Stimulated activated CD4-positive, alpha-beta T cell treated with anti-CD3 and anti-CD28 coated beads, Interleukin-4, amount 100 ng/mL, for 24 hours (primary cell): Measurements from ENCODE around the gene SURF6.
"Not testable (repeated sequence)": the region's sequence is repeated elsewhere in the genome, so short reads cannot be mapped to it uniquely, and the experiment has no call there.

ENCODE experiments used
- DNase-seq: peaks from one replicate; pipeline ENCODE4 v3.0.0-alpha.2; 2020

Gene SURF6

DNA sequence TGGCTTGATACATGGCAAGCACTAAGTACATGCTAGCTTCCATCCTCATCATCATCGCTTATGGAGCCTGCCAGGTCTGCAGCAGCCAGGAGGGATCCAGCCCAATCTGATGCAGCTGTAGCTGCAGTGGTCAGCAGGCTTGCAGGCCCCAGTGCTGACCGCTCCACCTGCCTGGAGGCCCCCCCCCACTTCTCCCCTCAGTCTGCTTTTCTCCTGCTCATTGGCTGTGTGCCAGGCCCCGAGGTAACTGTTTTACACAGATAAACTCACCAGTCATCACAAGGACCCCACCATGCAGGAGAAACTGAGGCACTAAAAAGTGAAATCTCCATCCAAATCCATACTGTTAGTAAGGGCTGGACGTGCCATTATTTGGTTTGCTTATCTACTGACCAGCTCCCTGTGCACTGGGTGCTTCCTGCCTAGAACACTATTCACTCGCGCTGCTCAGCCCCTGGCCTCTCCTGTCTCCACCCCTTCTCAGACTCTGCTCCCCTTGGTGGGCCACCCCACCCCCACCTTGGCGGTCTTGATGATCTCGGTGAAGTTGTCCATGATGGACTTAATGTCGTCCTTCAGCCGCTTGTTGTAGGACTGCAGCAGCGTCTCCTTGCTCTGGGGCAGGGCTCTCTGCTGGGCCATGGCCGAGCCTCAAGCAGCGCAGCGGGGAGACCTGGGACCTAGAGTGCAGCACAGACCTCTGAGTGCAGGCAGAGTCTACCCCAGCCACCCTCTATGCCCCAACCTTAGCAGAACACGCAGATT, 10.2 kb upstream of the SURF6 start:
- no peak for DNase-seq

DNA sequence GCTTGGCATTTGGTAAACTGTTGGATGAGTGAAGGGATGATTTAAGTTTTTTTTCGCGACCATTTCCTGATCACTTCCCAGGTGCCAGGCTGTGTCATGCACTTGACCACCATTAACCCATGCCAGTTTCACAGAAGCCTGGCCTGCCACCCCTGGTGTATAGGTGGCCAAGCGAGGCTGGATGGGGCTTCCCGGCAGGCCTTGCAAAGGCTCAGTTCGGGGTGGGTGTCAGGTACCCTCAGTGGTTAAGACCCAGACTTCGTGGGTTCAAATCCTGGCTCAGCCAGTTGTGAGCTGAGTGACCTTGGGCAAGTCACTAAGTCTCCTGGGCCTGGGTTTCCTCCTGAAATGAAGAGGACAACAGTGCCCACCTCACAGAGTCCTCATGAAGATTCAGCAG, 9.6 kb upstream of the SURF6 start:
- DNase-seq: no peak

DNA sequence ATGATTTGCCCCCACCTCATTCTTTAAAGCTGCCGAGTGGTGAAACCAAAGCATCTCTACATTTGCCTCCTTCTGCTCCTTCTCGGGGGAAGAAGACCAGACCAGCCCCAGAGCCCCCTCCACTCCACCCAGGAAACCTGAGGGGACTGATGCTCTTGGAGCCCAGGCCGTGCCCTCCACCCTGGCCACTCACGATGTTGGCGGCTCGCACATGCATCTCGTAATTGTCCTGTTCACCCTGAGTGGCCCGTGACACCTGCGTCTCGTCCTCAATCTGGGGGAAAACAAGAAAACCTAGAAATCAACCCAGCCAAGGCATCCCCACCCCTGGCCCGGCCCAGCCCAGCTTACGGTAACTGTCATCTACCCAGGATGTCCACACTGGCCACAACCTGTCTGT, 9.0 kb upstream of the SURF6 start:
- no peak for DNase-seq

DNA sequence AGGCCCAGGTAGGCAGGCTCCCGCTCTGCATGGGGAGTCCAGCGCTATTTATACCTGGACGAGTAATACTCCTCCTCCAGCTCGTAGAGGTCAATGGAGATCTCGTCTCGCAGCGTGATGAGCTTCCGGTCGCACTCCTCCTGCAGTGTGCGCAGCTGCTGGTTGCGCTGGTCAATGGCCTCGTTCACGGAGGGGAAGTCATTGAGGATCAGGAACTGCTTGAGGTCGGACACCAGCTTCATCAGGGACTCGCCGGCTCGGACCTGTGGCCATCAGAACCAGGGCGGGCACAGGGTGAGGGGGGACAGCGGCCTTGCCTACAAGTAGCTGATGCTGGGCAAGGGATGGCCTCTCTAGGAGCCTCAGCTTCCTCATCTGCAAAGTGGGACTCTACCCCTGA, 8.1 kb upstream of the SURF6 start:
- DNase-seq: no peak

DNA sequence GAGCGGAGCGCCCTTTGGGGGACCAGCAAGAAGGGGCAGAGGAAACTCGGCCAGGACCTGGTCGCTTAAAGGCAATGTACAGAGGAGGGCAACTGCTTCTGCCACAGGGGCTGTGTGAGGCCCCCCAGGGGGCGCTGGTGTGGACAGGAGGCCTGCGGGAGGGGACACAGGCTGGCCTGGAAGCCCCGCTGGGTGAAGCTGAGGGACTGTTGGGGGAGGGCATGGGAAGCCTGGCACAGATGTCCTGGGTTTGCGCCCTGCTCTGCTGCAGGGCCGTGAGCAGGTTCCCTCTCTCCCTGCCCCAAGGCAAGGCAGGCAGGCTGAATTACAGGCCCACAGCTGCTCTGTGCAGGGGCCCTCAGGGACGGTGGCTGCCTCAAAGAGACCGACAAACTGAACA, 6.6 kb upstream of the SURF6 start:
- no peak for DNase-seq

DNA sequence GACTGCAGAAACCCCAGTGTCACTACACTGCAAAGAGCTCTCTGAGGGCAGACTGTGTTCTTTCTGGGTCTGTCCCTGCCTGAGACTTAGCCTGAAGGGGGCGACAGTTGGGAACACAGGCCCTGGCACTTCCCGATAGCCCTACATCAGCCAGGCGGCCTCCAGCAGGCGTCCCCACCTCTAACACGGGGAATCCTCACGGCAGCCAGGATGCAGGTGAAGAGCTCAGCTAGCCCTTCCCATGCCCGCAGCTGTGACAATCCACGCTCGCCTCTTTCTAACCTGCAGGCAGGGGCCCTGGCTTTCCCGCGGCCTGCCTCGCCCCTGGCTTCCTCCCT, 6.0 kb upstream of the SURF6 start:
- DNase-seq: no peak

DNA sequence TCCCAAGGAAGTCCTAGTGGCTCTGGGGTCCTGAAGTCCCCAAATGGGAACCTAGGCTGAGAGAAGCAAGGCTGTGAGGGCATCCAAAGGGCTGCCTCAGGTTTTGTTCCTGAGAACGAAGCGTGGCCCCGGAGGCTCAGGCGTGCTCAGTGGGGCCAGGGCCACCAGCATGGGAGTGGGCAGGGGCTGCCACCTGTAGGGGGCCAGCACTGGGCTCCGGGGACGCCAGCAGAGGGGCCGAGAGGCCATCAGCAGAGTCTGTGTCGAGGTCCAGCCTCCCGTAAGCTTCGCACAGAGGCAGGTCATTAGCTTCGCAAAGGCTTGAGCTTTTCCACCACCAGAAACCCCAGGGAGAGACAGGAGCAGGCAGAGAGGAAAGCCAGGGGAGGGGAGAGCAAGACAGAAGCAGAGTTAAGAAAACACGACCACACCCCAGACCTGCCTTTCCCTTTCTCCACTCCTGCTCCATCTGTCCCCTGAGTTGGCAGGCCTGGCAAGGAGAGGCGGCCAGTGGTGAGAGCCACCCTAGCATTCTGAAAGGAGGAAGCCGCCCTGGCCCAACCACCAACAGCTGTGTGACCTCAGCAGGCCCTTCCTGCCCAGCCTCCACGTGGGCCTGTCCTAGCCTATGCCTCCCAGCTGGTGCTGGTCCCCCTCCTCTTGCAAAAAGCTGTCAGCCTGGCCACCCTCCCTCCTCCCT, 5.5 kb upstream of the SURF6 start:
- DNase-seq: no peak

DNA sequence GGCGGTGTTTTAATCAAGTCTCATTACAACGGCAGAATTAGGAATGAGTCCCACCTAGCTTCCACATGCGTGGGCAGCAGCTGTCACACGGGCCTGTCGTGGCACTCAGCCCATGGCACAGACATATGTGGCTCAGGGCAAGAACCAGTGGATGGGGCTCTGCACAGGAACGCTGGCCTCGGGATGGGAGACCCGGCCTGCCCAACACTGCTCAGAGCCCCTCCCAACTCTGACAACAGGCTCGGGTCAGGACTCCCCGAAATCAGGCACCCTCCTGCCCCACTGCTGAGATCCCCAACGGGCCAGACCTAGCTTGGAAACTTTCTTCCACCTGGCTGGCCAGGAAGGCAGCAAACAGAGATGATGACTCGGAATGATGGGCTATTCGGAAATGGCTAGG, 4.9 kb upstream of the SURF6 start:
- no peak for DNase-seq

DNA sequence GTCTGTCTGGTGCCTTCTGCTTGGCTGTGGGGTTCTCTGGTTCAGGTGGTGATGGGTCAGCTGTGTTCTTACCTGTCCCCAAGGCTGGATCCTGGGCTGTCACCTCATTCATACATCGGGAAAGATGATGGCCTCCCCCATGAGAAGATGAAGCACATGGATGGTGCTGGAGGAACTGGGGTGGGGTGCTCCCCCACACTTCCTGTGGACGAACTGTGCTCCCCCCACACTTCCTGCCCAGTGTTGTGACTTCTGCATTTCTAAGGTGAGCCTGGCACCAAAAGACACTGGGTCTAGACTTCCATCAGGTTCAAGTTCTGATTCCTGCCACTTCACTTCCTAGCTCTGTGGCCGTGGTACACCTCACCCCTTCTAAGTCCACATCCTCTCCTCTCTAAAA, 4.3 kb upstream of the SURF6 start:
- DNase-seq: no peak

DNA sequence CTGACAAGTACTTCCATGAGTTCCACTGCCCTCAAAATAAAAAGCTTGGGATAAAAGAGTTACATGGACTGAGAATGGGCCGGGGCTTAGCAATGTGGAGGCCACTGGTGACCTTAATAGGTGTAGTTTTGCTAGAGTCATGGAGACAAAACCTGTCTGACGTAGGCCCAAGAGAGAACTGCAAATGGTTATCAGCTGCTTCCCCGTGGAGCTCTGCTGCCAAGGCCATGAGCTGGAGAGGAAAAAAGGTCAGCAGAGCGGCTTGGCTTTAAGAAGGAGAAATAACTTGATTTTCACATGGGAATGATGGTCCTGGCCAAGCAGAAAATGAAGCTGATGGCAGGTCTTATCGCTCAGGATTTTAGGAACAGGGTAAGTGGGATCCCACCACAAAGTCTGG, 3.7 kb upstream of the SURF6 start:
- DNase-seq: no peak

DNA sequence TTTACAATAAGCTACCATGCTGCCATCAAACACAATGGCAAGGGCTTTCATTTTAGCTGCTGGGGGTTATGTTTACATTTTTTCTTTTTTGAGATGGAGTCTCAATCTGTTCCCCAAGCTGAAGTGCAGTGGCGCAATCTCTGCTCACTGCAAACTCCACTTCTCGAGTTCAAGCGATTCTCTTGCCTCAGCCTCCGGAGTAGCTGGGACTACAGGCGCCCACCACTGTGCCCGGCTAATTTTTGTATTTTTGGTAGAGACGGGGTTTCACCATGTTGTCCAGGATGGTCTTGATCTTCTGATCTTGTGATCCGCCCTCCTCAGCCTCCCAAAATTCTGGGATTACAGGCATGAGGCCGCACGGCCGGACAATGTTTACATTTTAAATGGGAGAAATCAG, 1.1 kb downstream of the SURF6 start:
- DNase-seq: not testable (repeated sequence)

DNA sequence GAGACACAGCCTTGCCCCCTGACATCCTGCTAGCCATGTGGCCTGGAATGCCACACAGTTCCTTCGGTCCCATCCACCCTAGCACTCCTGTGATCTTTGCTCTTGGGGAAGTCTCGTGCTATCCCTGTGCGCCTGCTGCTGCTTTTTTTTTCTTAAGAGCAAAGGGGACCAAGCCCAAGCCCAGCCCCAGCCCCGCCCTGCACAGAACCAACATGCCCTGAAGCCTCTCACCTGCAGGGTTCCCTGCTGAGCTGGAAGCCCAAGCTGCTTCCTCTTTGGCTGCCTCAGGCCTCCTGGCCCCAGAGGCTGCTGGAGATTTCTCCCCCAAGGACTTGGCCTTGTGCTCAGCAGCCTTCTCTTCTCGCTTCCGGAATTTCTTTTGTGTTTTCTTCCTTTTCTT, 1.8 kb downstream of the SURF6 start:
- DNase-seq: no peak

DNA sequence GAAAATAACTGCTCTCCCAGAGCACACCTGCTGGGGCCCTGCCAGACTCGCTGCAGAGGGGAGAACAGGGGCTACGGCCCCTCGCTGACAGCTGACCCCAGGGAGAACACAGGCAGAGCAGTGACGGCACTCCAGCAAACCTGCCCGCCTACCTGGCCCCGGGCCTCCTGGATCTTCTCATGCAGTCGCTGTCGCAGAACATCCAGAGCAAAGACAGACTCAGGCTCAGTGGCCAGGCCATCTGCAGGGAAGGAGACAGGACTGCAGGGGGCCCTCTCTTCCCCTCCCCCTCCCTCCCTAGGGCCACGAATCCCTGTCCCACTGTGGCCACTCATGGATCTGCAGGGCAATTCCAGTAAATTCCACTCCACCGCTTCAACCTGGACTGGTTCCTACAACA, 2.4 kb downstream of the SURF6 start:
- DNase-seq: no peak

DNA sequence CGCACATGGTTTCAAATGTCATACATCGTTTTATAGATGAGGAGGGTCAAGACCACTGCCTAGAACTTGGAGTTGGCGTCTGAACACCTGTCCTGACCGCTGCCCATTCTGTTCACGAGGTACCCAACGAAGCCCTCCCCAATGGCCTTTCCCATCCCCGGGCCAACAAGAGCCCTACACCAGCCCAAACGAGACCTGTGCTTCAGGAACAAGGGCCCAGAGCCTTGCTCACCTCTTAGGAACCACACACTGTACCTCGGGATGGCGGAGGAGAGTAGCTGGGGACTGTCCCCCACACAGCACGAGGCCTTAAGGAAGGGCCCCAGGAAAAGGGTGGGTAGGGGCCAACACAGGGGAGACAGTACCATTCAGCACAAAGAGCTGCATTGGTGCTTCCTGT, 3.0 kb downstream of the SURF6 start:
- DNase-seq: no peak

DNA sequence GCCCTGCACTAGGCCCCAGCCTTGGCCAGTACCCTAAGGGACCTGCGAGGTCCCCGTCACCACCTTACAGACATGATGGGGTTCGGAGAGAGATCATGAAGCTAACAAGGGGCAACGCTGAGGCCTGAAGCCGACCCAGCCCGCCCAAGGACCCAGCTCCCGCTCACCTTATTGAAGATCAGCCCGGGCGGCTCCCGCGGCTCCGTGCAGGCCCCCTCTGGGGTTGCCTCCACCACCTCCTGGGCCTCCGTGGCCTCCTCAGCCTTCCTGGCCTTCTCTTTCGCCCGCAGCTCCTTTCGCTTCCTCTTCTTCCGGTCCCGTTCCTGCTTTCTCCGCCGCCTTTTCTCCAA, 3.6 kb downstream of the SURF6 start:
- DNase-seq: no peak

DNA sequence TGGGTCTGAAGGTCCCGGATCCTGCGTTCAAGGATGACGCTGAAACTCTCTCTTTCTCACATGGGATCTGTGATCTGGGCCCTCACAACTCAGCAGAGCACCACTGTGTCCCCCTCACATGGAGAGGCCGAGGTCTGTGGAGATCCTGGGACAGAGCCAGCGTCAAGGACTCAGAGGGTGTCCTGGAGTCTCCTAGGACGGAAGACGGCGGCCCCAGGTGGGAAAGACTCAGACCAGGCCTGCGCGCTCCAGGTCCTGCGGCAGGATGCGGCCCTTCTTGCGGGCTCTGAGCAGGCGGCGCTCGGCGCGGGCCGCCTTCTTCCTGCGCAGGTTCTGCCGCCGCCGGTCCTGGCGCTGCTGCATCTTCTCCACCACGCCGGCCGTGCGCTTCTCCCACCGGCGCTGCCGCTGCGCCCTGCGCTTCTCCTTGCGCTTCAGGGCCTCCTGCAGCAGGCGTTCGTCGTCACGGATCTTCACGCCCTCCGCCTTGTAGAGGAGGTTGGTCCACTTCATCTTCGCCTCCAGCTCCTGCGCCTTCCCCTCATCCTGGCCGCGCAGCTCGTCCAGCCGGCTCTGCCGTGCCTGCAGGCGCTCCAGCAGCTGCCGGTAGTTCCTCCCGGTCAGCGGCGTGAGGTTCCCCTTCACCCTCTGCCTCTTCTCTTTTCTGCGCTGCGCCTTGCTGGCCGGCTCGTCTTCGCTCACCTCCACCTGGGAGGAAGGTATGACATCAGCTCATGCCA, 4.2 kb downstream of the SURF6 start:
- no peak for DNase-seq

DNA sequence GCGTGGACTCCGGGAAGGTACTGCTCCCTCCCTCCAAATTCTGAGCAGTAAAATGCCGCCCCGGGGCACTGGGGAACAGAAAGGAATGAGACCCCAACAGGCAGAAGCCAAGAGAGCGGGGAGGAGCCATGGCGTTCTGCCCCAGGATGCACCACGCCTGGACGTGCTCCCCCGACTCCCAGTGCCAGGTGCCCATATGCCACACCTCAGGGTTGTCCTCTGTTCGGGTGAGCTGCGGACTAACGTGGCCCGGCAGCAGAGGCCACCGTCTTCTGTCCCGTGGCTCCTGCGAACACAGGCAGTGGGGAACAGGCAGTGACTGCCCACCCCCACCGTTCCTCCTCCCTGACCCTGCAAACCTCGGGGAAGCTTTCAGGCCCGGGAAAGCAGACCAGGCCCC, 4.8 kb downstream of the SURF6 start:
- DNase-seq: no peak

DNA sequence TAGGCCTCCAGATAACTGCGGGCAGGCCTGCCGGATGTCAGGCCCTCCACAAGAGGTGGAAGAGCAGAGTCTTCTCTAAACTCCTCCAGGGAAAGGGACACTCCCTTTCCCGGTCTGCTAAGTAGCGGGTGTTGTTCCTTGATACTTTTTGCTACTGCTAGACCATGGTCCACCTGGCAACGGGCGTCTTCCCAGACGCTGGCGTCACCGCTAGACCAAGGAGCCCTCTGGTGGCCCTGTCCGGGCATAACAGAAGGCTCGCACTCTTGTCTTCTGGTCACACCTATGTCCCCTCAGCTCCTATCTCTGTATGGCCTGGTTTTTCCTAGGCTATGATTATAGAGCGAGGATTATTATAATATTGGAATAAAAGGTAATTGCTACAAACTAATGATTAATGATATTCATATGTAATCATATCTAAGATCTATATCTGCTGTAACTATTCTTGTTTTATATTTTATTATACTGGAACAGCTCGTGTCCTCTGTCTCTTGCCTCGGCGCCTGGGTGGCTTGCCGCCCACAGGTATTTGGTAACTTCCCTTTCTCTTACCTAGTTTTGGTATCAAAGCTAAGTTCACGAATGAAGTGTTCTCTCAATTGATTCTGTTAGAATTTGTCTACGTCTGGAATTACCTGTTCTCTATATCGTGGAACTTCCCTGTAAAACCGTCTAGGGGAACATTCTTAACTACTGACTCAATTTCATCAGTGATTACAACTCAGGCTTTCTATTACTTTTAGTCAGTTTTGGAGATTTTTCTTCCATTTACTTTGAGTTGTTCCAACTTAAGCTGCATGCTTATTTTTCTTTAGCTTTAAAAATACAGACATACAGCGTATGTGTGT, 6.5 kb downstream of the SURF6 start:
- not testable (repeated sequence) for DNase-seq

DNA sequence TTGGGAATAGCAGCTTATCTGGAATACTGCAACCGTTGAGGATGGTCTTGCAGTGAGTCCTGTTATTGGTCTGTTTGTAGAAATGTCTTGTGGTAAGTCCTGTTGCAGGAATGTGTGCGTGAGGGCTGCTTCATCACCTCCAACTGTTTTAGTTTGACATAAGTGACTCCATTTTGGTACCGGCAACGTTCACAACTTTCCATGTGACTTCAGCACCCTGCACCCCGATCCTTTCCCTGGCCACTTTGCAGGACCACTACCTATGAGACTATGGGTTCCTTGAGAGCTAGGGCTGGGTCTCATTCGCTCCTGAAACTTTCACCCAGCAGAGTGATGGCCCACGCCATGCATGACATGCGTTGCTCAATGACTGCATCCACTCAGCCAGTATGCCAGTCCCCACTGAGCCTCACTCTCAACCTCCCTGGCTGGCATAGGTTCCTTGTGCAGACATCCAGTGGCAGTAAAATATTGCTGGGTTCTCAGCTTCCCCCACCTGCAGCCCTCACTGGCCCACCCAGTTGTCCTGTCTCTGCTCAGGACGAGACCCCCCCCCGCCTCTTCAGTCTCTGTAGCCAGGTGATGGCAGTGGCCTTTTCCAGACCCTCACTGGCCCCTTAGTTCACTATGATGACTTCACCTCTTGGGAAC, 8.0 kb downstream of the SURF6 start:
- no peak for DNase-seq

DNA sequence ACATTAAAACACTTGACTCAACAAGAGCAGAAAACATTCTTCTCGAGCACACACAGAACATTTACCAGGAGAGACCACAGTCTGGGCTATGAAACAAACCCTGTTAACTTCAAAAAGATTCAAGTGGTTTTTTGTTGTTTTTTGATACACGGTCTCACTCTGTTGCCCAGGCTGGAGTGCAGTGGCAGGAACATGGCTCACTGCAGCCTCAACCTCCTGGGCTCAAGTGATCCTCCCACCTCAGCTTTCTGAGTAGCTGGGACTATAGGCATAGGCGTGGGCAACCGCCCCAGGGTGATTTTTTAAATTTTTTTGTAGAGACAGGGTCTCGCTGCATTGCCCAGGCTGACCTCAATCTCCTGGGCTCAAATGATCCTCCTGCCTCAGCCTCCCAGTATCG, 9.0 kb downstream of the SURF6 start:
- not testable (repeated sequence) for DNase-seq

DNA sequence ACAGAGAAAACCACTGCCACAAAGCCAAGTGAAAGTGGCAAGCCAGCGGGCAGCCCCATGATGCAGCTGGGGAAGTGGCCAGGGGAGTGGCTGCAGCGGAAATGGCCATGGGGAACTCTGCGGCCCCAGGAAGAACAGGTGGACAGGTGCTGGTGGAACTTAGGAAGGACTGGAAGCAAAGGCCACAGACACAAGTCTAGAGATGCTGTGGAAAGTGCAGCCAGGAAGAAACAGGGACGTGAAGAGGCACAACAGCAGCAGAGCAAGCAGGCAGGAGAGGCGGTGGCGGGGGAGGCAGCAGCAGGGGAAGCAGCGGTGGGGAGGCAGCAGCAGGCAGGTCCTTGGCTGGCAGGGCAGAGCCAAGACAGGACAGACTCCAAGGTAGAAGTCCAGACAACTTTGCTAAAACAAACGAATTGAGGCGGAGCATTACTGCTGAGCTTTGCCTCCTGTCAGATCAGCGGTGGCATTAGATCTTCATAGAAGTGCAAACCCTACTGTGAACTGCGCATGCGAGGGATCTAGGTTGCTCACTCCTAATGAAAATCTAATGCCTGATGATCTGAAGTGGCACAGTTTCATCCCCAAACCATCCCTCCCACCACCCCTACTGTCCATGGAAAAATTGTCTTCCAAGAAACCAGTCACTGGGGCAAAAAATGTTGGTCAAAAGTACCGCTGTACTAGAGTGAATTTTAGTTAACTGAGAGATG, 11.8 kb downstream of the SURF6 start:
- DNase-seq: no peak

DNA sequence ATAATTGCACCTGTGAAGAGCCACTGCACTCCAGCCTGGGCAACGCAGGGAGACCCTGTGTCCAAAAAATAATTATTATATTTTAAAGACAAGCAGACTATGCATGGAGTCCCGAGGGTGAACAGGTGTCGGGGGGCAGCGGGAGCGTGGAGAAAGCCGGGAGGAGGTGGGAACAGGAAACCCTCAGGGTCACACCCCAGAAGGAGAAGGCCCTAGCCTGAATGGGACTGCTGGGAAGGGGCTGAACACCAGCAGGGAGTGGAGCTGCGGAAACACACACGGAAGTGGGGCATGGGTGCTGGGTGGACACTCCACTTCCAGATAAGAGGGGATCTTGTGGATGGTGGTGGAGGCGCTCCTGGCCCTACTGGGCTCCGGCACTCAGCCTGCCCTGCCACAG, 12.8 kb downstream of the SURF6 start:
- no peak for DNase-seq
